ENCODE measurements around the gene VAT1L.
"Not testable (repeated sequence)": the region's sequence is repeated elsewhere in the genome, so short reads cannot be mapped to it uniquely, and the experiment has no call there.

The VAT1L gene

DNA sequence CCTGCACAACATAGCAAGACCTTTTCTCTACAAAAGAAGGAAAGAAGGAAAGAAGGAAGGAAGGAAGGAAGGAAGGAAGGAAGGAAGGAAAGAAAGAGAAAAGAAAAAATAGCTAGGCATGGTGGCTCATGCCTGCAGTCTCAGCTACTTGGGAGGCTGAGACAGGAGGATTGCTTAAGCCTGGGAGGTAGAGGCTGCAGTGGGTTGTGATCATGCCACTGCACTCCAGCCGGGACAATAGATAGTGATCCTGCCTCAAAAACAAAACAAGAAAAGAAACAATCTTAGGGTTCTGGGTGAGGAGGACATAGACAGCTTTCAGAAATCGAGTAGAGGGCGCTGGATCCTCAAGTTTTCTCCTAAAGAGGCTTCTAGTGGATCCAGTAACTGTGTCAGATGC lies 174.3 kb downstream of the VAT1L start:
- DNase-seq = no peak

- DNase-seq = peak; percentile 80
Measured at GRCh38 chr16:77963185-77964044, 175.1 kb downstream of the VAT1L start.

DNA sequence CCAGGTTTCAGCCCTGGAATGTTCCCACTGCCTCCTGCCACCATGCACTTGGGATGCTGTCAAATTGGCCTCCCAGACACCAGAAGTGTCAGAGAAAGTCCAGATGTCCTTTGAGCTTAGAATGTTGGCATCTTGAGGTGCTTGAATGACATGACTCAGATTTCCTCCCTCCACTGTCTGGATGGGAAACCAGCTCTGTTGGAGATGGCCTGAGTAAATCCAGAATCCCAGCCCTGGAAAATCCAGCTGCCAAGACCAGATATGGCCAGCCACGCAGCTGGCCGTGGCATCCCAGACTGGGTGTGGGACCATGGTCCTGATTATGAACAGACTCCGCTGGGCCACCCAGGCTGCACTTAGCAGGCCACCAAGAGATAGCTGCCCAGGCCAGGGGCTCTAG lies 177.0 kb downstream of the VAT1L start:
- DNase-seq = peak; percentile 89

- no peak for DNase-seq
Measured at GRCh38 chr16:77967054-77967904, 178.9 kb downstream of the VAT1L start.

DNA sequence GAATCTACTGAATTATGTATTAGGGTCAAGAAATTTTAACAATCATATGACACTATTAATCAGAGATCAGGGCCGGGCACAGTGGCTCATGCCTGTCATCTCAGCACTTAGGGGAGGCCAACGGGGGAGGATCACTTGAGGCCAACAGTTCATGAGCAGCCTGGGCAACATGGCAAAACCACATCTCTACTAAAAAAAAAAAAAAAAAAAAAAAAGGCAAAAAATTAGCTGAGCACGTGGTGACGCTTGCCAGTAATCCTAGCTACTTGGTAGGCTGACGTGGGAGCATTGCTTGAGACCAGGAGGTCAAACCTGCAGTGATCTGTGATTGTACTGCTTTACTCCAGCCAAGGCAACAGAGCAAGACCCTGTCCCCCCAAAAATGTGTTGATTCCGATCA lies 181.5 kb downstream of the VAT1L start:
- DNase-seq = no peak

- DNase-seq = no peak
Measured at GRCh38 chr16:77970371-77970770, 182.0 kb downstream of the VAT1L start.

DNA sequence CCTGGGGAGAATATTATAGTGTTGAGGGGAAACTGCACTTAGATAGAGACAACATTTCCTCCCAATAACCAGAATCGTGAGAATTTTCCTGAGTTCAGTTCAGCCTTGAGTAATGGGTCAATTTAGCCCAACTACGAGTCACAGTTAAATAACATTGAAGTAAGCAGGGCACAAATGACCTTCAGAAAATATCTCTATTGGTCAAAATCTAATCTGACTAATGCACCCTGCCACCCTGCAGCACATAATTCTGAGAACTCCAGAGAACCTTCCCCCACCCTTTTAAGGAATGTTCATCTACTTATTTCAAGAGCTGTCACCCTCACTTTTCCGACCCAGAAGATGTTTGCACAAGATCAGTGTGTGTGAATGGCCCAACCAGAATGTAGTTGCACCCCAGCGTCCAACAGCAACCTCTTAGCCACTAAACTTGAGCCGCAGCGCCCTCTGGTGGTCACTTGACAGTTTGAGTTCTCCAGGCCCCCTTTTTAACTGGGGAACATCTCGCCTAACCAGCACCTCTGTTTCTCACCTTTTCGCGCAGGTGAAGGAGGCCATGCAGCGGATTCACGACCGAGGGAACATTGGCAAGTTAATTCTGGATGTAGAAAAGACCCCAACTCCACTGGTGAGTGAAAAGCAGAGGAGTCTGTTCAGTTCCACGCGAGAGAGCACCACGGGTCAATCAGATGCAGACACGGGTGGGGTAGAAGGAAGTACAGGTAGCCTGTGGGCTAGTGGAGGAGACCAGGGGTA lies 183.1 kb downstream of the VAT1L start:
- peak; percentile 84 for DNase-seq

- DNase-seq = no peak
Measured at GRCh38 chr16:77972062-77972392, 183.7 kb downstream of the VAT1L start.

- peak; percentile 85 for DNase-seq
Measured at GRCh38 chr16:77974883-77975282, 186.5 kb downstream of the VAT1L start.

DNA sequence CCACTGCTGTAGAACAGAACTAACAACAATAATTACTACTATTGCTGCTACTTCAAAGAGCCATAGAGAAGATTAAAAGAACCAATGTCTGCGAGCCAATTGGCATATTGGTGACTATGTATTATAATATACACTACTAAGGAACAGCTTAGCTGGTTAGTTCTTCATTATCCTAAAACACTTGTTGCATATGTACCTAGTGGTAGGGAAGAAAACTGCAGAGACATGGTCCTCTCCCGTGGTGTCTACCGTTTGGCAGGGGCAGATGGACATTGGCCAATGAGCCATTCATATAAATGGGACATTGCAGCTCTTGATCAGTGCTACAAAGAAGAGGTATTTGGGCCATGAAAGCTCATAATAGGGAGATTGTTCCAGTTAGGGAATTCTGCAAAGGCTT lies 187.6 kb downstream of the VAT1L start:
- no peak for DNase-seq

DNA sequence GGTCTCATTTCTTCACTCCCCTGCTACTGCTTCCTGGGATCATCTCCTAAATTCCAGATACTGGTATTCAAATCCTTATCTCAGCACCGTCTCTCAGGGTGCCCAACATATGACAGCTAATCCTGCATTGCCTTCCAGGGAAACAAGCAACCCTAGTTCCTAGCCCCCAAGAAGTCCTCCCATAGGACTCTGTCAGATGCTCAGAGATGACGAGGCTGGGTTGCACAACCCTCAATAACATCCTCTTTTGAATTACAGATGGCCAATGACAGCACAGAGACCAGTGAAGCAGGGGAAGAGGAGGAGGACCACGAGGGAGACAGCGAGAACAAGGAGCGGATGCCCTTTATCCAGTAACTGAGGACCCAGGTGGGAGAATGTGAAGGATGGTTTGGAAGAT lies 189.0 kb downstream of the VAT1L start:
- DNase-seq = no peak

DNA sequence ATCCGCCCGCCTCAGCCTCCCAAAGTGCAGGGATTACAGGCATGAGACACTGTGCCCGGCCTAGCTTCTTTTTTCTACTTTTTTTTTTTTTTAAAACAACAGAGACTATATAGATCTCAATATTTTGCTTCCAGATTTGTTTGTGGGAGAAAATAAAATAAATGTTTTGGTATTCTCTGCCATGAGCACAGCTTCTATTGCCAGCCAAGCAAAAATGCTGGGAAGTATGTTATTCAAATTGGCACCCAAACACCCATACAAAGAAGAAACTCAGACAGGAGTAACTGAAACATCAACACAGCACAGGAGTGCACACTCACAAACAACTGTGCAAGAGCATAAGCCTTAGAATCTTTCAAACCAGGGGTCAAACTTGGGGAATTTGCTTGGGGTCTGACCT lies 196.7 kb downstream of the VAT1L start:
- no peak for DNase-seq

DNA sequence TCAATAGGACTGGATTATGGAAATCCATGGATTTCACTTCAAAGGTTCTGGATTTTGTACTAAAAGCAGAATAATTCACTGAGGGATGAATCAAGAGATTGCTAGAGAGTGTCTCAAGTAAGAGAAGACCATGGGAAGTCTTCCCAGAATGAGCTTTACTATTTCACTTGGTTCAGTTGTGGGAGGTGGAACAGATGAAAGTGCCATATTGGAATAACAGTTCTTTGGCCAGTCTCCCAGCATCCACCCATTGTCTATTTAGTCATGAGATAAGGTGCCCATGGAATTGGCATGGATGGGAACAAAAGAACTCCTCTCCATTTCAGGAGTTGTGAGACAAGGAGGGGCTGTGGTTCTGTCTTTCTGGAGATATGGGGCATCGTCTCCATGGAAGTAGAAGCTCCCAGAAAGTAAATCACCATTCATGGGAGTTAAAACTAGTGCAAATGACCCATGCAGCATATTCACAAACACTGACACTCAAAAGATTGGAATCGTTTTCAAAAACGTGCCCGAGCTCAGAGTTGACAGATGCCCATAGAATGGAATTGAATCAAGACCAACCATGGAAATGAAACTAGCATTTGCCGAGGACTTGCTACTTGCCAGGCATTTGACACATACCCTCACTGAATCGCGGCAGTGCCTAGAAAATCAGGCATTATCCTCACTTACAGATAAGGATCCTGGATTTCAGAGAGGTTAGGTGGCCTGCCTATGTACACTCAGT lies 197.8 kb downstream of the VAT1L start:
- no peak for DNase-seq

- no peak for DNase-seq
Measured at GRCh38 chr16:77987810-77988209, 199.4 kb downstream of the VAT1L start.

DNA sequence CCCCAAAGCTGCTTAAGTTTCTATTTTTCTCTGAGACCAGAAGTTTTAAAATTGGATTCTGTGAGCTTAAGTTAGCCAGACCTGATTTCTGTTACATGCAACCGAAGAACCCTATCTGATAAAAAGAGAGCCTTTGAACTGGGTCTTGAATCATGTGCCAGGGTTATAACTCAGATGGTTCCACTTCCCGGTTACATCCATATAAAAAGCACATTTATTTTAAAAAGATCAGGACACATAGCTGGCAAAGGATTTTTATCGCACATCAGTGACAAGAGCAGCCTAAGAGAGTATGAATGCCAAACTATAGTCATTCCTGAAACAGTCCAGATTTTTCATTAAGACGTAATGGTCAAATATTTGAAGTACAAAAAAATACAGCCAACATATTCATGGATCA lies 201.5 kb downstream of the VAT1L start:
- no peak for DNase-seq

GRCh38 chr16:77991701-77992100 lies 203.3 kb downstream of the VAT1L start:
- peak; percentile 75 for DNase-seq

- not testable (repeated sequence) for DNase-seq
Measured at GRCh38 chr16:77992381-77992780, 204.0 kb downstream of the VAT1L start.

GRCh38 chr16:77993111-77993985 lies 205.0 kb downstream of the VAT1L start:
- DNase-seq = peak; percentile 88

- DNase-seq = peak; percentile 83
Measured at GRCh38 chr16:77995843-77996455, 207.6 kb downstream of the VAT1L start.

- no peak for DNase-seq
Measured at GRCh38 chr16:77998350-77999023, 210.1 kb downstream of the VAT1L start.
